COLO668 (cell line): ENCODE data around the gene ATG2B.
"Not testable (repeated sequence)": the region's sequence is repeated elsewhere in the genome, so short reads cannot be mapped to it uniquely, and the experiment has no call there.

ENCODE experiments used
- DNase-seq: peaks from one replicate; lab custom pipeline; 2025; ENCODE audit not compliant: unreplicated experiment; lab: John Stamatoyannopoulos, UW

Gene ATG2B

GRCh38 chr14:96373538-96373937, 10.4 kb upstream of the ATG2B start:
- DNase-seq, result no peak

GRCh38 chr14:96370528-96370927, 7.4 kb upstream of the ATG2B start:
- DNase-seq, result no peak

DNA sequence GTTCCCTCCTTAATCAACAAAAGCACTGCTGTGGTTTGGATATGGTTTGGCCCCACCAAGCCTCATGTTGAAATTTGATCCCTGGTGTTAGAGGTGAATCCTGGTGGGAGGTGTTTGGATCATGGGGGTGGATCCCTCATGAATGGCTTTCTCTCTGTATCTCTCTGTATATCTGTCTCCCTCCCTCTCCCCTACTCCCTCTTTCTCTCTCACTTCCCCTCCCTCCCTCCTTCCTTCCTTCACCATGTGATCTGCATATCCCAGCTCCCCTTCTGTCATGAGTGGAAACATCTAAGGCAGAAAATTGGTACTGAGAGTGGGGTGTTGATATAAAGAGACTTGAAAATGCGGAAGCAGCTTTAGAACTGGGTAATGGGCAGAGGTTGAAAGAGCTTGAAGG, 5.4 kb upstream of the ATG2B start:
- no peak for DNase-seq

DNA sequence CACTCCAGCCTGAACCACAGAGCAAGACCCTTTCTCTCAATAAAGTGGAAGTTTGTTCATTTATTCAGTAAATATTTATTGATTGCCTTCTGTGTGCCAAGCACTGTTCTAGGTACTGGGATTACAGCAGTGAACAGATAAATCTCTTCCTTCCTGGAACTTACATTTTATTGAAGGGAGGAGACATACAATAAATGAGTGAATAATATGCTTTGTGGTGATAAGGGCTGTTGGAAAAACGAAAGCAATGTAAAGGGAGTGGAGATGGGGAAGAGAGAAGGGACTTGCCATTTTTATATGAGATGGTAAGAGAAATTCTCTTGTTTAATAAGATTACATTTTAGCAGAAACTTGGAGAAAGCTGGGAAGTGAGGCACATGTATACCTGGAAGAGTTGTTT, 1.8 kb upstream of the ATG2B start:
- DNase-seq, result no peak

DNA sequence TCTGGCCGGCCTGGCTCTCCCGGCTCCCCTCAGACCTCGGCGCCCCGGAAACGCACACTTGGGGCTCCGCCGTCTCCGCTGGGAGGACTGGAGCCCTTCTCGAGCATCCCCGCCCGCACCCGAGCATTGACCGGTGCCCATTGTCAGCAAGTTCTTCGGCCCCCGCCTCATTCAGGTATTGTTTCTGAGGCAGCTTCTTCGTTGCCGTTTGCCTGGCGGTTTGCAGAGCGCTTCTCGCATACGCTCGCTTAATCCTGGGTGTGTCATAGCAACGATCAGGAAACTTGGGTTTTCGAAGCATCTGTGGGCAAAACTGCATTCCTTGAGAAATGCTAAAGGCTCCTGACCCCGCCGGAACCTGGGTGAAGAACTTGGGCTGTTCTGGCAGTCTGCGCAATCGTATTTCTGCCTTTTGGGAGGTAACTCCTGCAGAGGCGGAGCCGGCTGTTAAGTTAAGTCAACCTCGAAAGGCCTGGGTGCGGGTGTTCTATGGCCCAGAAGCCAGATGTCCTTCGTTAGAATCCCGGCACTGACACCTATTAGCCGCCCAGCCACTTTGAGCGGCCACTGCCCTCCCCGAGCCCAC, 703 bp upstream of the ATG2B start:
- DNase-seq, result peak; percentile 61

- peak; percentile 61 for DNase-seq
Observed at GRCh38 chr14:96362071-96362964, 823 bp downstream of the ATG2B start.

GRCh38 chr14:96359959-96360358, 3.2 kb downstream of the ATG2B start:
- DNase-seq, result no peak

GRCh38 chr14:96357216-96357615, 5.9 kb downstream of the ATG2B start:
- no peak for DNase-seq

GRCh38 chr14:96354246-96354645, 8.9 kb downstream of the ATG2B start:
- no peak for DNase-seq

DNA sequence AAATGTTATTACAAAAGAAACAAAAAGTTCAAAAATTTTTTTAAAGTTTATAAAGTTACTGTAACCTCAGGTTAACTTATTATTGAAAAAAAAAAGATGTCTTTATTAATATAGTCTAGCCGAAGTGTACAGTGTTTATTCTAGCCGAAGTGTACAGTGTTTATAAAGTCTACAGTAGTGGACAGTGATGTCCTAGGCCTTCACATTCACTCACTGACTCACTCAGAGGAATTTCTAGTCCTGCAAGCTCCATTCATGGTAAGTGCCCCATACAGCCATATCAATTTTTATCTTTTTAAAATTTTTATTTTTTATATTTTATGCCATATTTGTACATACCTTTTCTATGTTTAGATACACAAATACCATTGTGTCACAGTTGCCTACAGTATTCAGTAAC, 10.4 kb downstream of the ATG2B start:
- no peak for DNase-seq

DNA sequence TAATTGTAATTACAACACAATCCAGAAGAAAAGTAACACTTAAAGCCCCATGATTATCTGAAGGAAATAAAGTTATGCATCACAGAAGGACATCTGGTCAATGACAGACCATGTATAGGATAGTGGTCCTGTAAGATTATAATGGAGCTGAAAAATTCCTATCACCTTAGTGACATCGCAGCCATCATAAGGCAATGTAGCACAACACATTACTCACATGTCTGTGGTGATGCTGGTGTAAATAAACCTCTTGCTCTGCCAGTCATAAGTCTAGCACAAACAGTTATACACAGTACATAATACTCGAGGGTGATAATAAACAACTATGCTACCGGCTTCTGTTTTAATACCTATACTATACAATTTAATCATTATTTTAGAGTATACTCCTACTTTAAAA, 11.2 kb downstream of the ATG2B start:
- no peak for DNase-seq

DNA sequence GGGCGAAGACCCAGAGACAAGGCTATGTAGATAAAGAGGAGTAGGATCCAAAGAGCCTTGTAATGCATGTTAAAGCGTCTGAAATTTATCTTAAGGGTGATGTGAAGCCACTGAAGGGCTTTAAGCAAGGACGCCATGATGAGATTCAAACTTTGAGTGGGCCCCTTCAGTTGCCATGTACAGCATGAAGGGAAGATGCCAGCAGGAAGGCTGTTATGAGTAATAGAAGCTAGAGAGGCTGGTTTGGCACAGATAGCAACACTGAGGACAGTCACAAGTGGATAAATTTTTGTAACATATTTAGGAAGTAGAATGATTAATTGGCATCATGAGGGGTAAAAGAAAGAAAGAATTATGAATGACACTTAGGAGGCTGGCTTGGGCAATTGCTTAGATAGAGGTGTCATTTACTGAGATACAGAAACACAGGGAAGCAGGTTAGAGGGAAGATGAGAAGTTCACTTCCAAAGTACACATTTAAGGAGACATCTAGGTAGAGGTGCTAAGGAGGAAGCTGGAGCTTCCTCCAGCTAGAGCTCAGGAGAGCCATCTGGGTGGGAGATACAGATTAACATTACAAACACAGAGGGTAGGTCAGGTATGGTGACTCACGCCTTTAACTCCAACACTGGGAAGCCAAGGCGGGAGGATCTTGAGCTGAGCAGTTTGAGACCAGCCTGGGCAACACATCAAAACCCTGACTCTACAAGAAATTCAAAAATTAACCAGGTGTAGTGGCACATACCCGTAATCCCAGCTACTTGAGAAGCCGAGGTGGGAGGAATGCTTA, 13.7 kb downstream of the ATG2B start:
- DNase-seq, result no peak

GRCh38 chr14:96347957-96348356, 15.2 kb downstream of the ATG2B start:
- not testable (repeated sequence) for DNase-seq

DNA sequence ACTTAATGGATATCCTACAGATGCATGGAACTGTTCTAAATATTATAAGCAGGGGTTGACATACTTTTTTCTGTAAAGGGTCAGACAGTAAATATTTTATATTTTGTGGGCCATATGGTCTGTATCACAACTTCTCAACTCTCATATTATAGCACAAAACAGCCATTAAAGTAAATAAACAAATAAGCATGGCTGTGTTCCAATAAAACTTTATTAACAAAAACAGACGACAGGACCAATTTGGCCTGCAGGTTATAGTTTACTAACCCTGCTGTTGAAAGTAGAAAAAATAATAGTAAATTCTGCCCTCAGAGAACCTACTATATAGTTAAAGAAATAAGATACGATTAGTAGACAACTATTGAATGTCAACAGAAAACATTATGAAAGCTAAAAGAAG, 17.5 kb downstream of the ATG2B start:
- DNase-seq, result no peak

GRCh38 chr14:96341323-96341722, 21.8 kb downstream of the ATG2B start:
- DNase-seq, result no peak

- no peak for DNase-seq
Observed at GRCh38 chr14:96338551-96338950, 24.6 kb downstream of the ATG2B start.

DNA sequence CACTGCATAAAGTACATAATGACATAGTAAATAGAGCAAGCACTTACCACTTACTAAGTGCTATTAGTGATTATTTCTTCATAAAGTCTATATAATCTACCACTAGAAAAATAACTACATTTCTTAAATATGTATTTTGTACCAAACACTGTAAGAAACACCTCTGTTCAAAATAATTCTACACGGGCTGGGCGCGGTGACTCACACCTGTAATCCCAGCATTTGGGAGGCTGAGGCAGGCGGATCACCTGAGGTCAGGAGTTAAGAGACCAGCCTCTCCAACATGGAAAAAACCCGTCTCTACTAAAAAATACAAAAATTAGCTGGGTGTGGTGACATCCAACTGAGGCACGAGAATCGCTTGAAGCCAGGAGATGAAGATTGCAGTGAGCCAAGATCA, 38.9 kb downstream of the ATG2B start:
- DNase-seq, result no peak

DNA sequence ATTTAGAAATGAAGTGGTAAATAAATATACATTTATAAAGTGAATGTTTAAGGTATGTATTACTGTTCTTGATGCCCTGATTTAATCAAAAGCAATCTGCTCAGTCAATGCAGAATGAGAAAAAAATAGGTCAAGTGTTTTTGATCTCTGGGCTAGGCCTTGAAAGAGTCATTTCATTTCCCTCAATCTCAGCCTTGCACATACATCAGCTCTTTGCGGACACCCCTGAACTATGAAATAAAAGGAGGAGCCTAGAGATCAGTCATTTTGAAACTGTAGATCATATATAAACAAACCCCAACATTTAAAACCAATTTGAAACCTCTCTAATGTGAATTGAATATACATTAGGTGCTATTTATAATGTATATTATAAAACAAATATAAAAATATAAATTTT, 42.5 kb downstream of the ATG2B start:
- no peak for DNase-seq

GRCh38 chr14:96318836-96319235, 44.3 kb downstream of the ATG2B start:
- DNase-seq, result no peak

GRCh38 chr14:96316087-96316486, 47.1 kb downstream of the ATG2B start:
- DNase-seq, result no peak

- no peak for DNase-seq
Observed at GRCh38 chr14:96310906-96311305, 52.2 kb downstream of the ATG2B start.

DNA sequence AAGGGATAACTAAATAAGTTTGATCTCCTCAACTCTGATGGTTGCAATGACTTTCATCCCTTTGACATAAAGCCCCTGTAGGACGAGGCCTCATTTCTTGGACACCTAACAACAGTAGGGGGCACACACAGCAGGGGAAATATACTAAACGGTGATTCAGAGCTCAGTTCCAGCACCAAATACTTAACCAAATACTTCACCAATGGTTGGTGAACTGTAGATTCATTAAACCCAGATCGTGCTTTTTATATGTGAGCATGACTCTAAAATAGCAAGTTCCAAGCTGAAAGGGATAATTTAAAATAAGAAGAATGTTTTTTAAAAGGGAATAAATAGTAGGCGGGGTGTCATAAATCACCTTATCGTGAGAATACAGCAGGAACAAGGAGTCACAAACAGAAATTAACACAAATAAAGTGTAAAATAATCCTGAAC, 53.2 kb downstream of the ATG2B start:
- no peak for DNase-seq
